Stomach (tissue), 4 donors: ENCODE results near the gene WDR19.

Experiments
- CTCF ChIP-seq, 7 experiments: fragments of 450-650 bp in 4 of 7; fragments of 200-600 bp in 3 of 7; sonication (generic) in 3 of 7; IDR thresholded peaks; one replicate each; pipeline ENCODE4 v1.5.1; 2016 to 2019; ENCODE audit warnings: antibody characterized with exemption in 7 of 7, control low read depth in 2 of 7, mild to moderate bottlenecking in 1 of 7
- POLR2A ChIP-seq, 4 donors: fragments of 450-650 bp; IDR thresholded peaks; one replicate each; pipeline ENCODE4 v1.6.1; 2016; ENCODE audit warnings: antibody characterized with exemption in 4 of 4, control low read depth in 2 of 4, mild to moderate bottlenecking in 1 of 4, moderate library complexity in 1 of 4
- POLR2AphosphoS5 ChIP-seq, 3 donors: sonication (generic); formaldehyde crosslinking; IDR thresholded peaks; one replicate each; pipeline ENCODE4 v1.6.1; 2016; ENCODE audit warnings: antibody characterized with exemption in 3 of 3

GRCh38 chr4:39255266-39255665 is 72.9 kb downstream of the WDR19 start:
- no peak for TF ChIP-seq CTCF (IDR thresholded peaks at IDR 0.05)
- TF ChIP-seq POLR2A (IDR thresholded peaks at IDR 0.05): no peak
- TF ChIP-seq POLR2AphosphoS5 (IDR thresholded peaks at IDR 0.05): no peak
